GM21717 (cell line): ENCODE measurements around the gene MEGF6.
"Not testable (repeated sequence)": the region's sequence is repeated elsewhere in the genome, so short reads cannot be mapped to it uniquely, and the experiment has no call there.

Experiments used
- ATAC-seq: cut with Tn5 transposase; IDR thresholded peaks from one replicate; pipeline ENCODE4 v1.9.1; 2021; ENCODE audit warnings: mild to moderate bottlenecking, moderate library complexity; ENCODE audit not compliant: unreplicated experiment

The MEGF6 gene

DNA sequence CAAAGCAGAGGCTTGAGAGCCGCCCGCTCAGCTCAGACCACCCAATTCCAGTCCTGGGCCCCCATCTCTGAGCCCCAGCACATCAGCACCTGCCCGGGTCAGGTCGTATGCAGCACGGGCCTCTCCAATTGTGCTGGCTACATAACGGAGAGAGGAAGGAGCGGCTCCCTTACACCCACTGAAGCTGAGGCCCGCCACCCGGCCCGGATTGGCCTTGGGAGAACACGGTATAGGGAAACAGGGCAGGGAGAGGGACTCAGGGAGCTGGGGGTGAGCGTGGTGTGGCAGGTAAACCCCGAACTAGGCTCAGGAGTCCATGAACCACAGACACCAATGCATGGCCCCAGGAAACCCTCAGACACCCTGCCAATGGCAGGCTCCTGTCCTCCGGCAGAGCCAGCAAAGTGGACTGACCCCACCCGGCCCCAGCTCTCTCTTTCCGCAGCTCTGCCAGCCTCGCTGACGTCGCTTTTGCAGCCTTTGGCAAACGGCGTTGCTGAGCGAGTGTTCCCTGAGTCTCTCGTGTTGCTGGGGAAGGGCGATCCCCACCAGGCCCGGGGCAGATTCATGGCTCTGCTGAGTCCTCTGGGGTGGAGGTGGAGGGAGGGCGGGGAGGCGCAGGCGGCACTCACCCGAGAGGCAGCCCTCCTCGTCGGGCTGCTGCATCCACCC is 16.5 kb downstream of the MEGF6 start:
- no peak for ATAC-seq

- ATAC-seq: no peak
These were observed 17.6 kb downstream of the MEGF6 start for GRCh38 chr1:3593745-3594144.

GRCh38 chr1:3593334-3593733 is 18.0 kb downstream of the MEGF6 start:
- no peak for ATAC-seq

DNA sequence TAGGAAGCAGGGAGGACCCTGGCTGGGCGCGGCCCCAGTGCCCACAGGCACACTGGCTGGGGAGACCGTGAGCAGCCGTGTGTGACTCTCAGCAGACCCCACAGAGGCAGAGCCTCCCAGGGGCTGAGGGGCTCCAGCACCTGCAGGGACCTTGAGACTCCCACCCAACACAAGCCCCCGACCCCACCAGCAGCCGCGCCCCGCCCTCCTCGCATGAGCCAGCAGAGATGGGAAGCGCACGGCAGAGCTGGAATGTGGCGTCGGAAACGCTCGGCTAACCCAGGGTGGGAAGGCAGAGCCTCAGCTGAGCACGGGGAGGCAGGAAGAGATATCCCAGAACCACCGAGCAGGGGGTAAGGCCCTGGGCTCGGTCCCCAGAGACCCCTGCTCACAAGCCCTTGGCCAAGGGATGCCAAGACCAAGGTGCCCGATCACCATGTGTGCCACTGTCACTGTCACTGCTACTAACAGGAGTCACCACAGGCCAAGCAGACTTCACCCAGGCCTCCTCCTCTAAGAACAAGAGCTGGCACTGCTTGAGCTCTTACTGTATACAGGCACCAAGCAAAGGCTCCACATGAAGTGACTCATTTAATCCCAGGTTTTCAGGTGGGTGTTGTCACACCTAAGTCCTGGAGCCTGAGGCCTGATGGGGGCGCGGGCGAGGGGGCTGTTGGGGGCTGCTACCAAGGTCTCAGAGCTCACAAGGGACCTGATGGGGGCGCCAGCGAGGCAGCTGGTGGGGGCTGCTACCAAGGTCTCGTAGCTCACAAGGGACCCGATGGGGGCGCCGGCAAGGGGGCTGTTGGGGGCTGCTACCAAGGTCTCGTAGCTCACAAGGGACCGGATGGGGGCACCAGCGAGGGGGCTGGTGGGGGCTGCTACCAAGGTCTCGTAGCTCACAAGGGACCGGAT is 20.1 kb downstream of the MEGF6 start:
- no peak for ATAC-seq

- ATAC-seq: no peak
These were observed 21.1 kb downstream of the MEGF6 start for GRCh38 chr1:3590139-3590763.

GRCh38 chr1:3588395-3588794 is 22.9 kb downstream of the MEGF6 start:
- no peak for ATAC-seq

GRCh38 chr1:3586986-3587759 is 24.1 kb downstream of the MEGF6 start:
- ATAC-seq: no peak

- no peak for ATAC-seq
These were observed 25.3 kb downstream of the MEGF6 start for GRCh38 chr1:3585940-3586568.

- not testable (repeated sequence) for ATAC-seq
These were observed 25.9 kb downstream of the MEGF6 start for GRCh38 chr1:3585353-3585868.

DNA sequence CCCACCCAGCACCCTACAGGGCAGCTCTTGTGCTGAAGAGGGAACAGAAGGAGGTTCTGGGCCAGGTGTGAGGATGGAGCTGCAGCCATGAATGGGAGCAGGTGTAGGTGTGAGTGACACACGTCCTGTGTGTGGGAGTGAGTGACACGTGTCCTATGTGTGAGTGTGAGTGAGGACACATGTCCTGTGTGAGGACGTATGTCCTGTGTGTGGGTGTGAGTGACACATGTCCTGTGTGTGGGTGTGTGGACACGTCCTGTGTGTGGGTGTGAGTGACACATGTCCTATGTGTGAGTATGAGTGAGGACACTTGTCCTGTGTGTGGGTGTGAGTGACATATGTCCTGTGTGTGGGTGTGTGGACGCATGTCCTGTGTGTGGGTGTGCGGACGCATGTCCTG is 26.4 kb downstream of the MEGF6 start:
- ATAC-seq: no peak

GRCh38 chr1:3583751-3584150 is 27.6 kb downstream of the MEGF6 start:
- not testable (repeated sequence) for ATAC-seq

DNA sequence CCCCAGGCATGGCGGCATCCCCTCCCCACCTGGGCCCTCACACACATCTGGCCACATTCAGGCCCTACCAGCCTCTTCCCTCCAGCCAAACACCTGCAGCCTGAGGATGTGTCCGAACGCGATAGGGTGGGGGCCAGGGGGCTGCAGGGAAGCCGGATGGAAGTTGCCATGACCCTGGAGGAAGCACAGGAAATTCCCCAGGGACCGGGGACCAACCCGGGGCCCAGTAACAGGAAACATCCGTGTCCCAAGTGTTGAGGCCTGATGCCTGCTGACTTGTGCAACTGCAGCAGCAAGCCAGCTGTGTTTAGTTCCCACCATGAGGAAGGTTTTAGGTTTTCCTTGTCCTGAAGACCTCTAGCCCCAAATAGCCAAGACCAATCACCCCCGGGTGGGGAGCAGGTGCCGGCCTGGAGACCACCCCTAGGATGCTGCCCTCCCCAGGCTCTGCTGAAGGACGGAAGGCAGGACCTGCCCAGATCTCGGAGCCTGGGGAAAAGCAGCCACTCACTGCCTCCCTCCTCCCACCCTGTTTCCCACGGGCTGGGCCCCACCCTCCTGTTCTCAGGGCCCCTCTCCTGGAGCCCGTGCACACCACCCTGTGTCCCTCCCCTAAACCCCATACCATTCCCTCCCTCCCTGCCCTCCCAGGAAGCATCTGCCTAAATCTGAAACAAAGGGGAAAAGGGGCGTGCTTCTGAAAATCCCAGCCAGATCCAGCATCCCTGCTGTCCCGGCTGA is 29.8 kb downstream of the MEGF6 start:
- no peak for ATAC-seq

DNA sequence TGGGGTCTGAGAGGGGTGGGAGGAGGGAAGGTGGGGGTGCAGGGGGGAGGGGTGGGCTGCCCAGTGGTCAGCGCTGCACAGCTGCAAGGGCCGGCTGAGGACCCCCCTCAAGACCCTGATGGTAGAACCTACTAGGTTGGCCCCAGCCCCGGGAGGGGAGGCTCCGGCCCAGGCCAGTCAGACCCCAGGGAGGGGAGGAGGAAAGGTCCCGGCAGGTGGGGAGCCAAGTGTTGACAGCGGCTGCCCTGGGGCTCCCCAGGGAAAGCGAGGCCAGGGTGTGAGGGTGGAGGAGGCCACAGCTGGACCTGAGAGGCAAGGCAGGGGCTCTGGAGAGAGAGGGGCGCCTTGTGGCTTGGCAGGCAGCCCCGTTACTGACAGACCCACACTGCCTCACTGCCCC is 31.1 kb downstream of the MEGF6 start:
- ATAC-seq: no peak

- ATAC-seq: no peak
These were observed 31.7 kb downstream of the MEGF6 start for GRCh38 chr1:3579626-3580025.

DNA sequence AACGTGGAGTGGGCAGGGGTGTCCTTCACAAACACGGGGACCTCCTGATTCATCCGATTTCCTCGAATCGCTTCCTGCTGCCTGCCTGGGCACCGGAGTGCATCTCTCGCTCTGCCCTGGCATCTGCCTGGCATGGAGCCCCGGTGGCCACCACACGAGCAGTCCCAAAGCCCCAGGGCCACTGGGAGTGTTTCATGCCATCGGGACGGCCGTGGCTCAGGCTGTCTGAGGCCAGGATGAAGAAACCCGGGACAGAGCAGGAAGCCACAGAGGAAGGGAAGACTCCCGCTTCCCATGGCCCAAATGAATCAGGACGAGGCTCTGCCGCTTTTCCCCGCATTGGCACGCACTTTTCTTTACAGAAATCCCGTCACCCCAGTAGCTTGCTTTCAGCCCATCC is 32.4 kb downstream of the MEGF6 start:
- ATAC-seq: no peak

- ATAC-seq: no peak
These were observed 32.9 kb downstream of the MEGF6 start for GRCh38 chr1:3578433-3578805.

GRCh38 chr1:3577711-3578432 is 33.4 kb downstream of the MEGF6 start:
- ATAC-seq: no peak

DNA sequence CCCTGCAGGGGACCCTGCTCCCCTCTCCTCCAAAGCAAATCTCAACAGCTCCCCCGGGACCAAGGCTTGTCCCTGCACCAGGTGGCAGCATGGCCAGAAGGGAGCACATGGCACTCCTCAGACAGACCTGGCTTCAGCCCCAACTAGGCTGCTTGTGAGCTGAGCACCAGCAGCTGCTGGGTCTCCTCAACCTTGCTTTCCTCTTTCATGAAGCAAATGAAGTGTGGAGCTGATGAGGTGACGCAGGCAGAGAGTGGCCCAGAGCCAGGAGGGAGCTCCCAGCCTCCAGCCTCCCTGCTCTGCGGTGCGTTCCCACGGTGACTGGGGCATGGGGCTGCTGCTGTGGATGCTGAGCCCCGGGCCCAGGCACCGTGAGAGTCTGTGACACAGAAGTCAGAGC is 34.0 kb downstream of the MEGF6 start:
- no peak for ATAC-seq

DNA sequence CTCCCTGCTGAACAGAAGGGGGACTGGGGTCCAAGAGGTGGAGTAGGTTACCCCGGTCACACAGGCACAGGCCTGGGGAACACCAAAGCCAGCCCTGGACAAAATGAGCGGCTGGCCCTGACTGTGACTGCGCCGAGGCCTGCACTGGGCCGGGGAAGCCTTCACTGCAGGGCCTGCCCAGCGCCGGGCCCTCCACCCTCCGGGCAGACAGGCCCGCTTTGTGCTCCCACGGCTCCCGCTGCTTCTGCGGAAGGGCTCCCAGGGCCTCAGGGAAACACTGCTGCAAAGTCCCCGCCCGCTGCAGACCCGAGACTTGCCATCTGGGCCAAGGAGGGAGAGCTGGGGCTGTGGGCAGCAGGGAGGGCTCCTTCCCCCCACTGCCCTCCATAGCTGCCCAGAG is 35.3 kb downstream of the MEGF6 start:
- ATAC-seq: no peak
